Measurements from ENCODE around the gene HLA-G. TPM values are rescaled to one million over a fixed set of nuclear protein-coding genes. Genes with fewer than 3 reads are reported as not detected.

Gene HLA-G
- polyA plus RNA-seq (2012; ENCODE audit: insufficient read length, low read depth): 0.92 TPM

- TF ChIP-seq POLR2AphosphoS5 (IDR thresholded peaks at IDR 0.05; ENCODE audit: low read depth, low read length): no peak
- TF ChIP-seq REST (IDR thresholded peaks at IDR 0.05; ENCODE audit: insufficient read depth in 1 of 2, low read depth in 2 of 2, low read length in 2 of 2): no peak
- no peak for TF ChIP-seq FOXP2 (optimal IDR thresholded peaks at IDR 0.05; ENCODE audit: borderline replicate concordance, extremely low read depth, extremely low read length, insufficient read depth)
- TF ChIP-seq TAF1 (IDR thresholded peaks at IDR 0.05; ENCODE audit: borderline replicate concordance, insufficient read depth, low read length): no peak
- no peak for TF ChIP-seq SIN3A (IDR thresholded peaks at IDR 0.05; ENCODE audit: borderline replicate concordance, insufficient read depth, low read length)
Measured at GRCh38 chr6:29827579-29828470, at the start of gene HLA-G. HLA-G (plus strand) TSS chr6:29827825; CDS start chr6:29827845, 20 bp downstream.

DNA sequence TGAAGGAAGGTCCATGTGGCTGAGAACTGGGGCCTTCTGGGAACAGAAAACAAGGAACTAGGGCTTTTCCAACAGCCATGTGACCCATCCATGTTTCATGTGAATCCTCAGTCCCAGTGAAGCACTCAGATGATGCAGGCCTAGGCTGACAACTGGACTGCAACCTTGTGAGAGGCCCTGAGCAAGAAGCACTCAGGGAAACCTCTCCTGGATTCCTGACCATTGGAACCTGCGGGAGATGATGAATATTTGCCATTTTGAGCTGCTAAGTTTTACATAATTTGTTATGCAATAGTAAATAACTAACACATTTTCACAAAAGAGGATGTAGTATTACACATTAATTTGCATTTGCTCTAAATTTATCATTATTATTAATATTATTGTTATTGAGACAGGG lies 38.4 kb upstream of the HLA-G start:
- TF ChIP-seq REST (IDR thresholded peaks at IDR 0.05; ENCODE audit: insufficient read depth in 1 of 2, low read depth in 2 of 2, low read length in 2 of 2): no peak
- no peak for TF ChIP-seq TAF1 (IDR thresholded peaks at IDR 0.05; ENCODE audit: borderline replicate concordance, insufficient read depth, low read length)
- TF ChIP-seq FOXP2 (optimal IDR thresholded peaks at IDR 0.05; ENCODE audit: borderline replicate concordance, extremely low read depth, extremely low read length, insufficient read depth): no peak
- no peak for TF ChIP-seq SIN3A (IDR thresholded peaks at IDR 0.05; ENCODE audit: borderline replicate concordance, insufficient read depth, low read length)
- no peak for TF ChIP-seq POLR2AphosphoS5 (IDR thresholded peaks at IDR 0.05; ENCODE audit: low read depth, low read length)

- TF ChIP-seq POLR2AphosphoS5 (IDR thresholded peaks at IDR 0.05; ENCODE audit: low read depth, low read length) (no peak), SIN3A (IDR thresholded peaks at IDR 0.05; ENCODE audit: borderline replicate concordance, insufficient read depth, low read length) (no peak), TAF1 (IDR thresholded peaks at IDR 0.05; ENCODE audit: borderline replicate concordance, insufficient read depth, low read length) (no peak), FOXP2 (optimal IDR thresholded peaks at IDR 0.05; ENCODE audit: borderline replicate concordance, extremely low read depth, extremely low read length, insufficient read depth) (no peak), REST (IDR thresholded peaks at IDR 0.05; ENCODE audit: insufficient read depth in 1 of 2, low read depth in 2 of 2, low read length in 2 of 2) (no peak)
Measured at GRCh38 chr6:29790626-29791025, 37.0 kb upstream of the HLA-G start.

GRCh38 chr6:29791162-29791561 lies 36.5 kb upstream of the HLA-G start:
- TF ChIP-seq FOXP2 (optimal IDR thresholded peaks at IDR 0.05; ENCODE audit: borderline replicate concordance, extremely low read depth, extremely low read length, insufficient read depth): no peak
- no peak for TF ChIP-seq POLR2AphosphoS5 (IDR thresholded peaks at IDR 0.05; ENCODE audit: low read depth, low read length)
- TF ChIP-seq REST (IDR thresholded peaks at IDR 0.05; ENCODE audit: insufficient read depth in 1 of 2, low read depth in 2 of 2, low read length in 2 of 2): no peak
- no peak for TF ChIP-seq TAF1 (IDR thresholded peaks at IDR 0.05; ENCODE audit: borderline replicate concordance, insufficient read depth, low read length)
- TF ChIP-seq SIN3A (IDR thresholded peaks at IDR 0.05; ENCODE audit: borderline replicate concordance, insufficient read depth, low read length): no peak

All from PFSK-1 (cell line).